GM21515 (cell line): Measurements from ENCODE around the gene TNIK.
"Not testable (repeated sequence)": the region's sequence is repeated elsewhere in the genome, so short reads cannot be mapped to it uniquely, and the experiment has no call there.

Experiments
- ATAC-seq: cut with Tn5 transposase; IDR thresholded peaks from one replicate; pipeline ENCODE4 v1.9.1; 2021; ENCODE audit not compliant: unreplicated experiment

TNIK gene

GRCh38 chr3:171389491-171389890, 70.7 kb downstream of the TNIK start:
- no peak for ATAC-seq

- no peak for ATAC-seq
Observed at GRCh38 chr3:171388527-171388926, 71.7 kb downstream of the TNIK start.

- no peak for ATAC-seq
Observed at GRCh38 chr3:171387062-171387461, 73.1 kb downstream of the TNIK start.

GRCh38 chr3:171385086-171385485, 75.1 kb downstream of the TNIK start:
- no peak for ATAC-seq

- ATAC-seq, result no peak
Observed at GRCh38 chr3:171384101-171384891, 75.9 kb downstream of the TNIK start.

GRCh38 chr3:171383206-171384018, 76.8 kb downstream of the TNIK start:
- ATAC-seq, result no peak

- ATAC-seq, result not testable (repeated sequence)
Observed at GRCh38 chr3:171382347-171382746, 77.9 kb downstream of the TNIK start.

GRCh38 chr3:171380711-171381425, 79.3 kb downstream of the TNIK start:
- ATAC-seq, result no peak

GRCh38 chr3:171379961-171380483, 80.2 kb downstream of the TNIK start:
- ATAC-seq, result no peak

GRCh38 chr3:171379281-171379680, 80.9 kb downstream of the TNIK start:
- ATAC-seq, result no peak

- no peak for ATAC-seq
Observed at GRCh38 chr3:171378586-171378985, 81.6 kb downstream of the TNIK start.

- ATAC-seq, result no peak
Observed at GRCh38 chr3:171377859-171378258, 82.3 kb downstream of the TNIK start.

GRCh38 chr3:171376596-171376947, 83.6 kb downstream of the TNIK start:
- ATAC-seq, result no peak

GRCh38 chr3:171375666-171376595, 84.3 kb downstream of the TNIK start:
- no peak for ATAC-seq

- ATAC-seq, result no peak
Observed at GRCh38 chr3:171374661-171375285, 85.4 kb downstream of the TNIK start.

- ATAC-seq, result no peak
Observed at GRCh38 chr3:171374260-171374659, 85.9 kb downstream of the TNIK start.

GRCh38 chr3:171373711-171374110, 86.5 kb downstream of the TNIK start:
- ATAC-seq, result no peak

GRCh38 chr3:171372694-171373093, 87.5 kb downstream of the TNIK start:
- ATAC-seq, result no peak

- no peak for ATAC-seq
Observed at GRCh38 chr3:171371354-171371753, 88.9 kb downstream of the TNIK start.

GRCh38 chr3:171369156-171369555, 91.0 kb downstream of the TNIK start:
- no peak for ATAC-seq
